Cerebellar nuclear complex (tissue), 1 donor: ENCODE results near the gene TMPRSS11B.
"Not testable (repeated sequence)": the region's sequence is repeated elsewhere in the genome, so short reads cannot be mapped to it uniquely, and the experiment has no call there.

Experiments
- DNase-seq, 2 experiments: peaks; one replicate each; lab custom pipeline; 2025; lab: John Stamatoyannopoulos, UW

The TMPRSS11B gene

DNA sequence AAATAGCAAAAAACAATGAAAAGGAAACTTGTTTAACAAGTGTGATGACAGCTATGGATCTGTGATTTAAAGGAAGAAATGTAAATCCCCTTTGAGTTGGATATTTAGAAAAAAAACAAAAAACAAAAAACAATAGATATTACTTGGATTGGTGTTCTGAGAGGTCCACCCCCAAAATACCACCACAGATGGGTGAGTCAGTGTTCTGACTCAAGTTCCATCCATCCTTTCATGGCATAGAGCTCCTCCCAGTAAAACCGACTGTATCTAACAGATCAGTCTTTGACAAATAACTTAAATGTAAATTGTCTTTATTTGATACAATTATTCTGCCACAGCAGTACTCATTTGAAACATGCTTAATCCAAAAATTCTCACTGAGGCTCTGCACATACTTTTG is 27.4 kb downstream of the TMPRSS11B start:
- no peak for DNase-seq

GRCh38 chr4:68216501-68216900 is 29.0 kb downstream of the TMPRSS11B start:
- no peak for DNase-seq

- no peak for DNase-seq
These were observed 36.5 kb downstream of the TMPRSS11B start for GRCh38 chr4:68209003-68209402.

GRCh38 chr4:68194305-68194704 is 51.2 kb downstream of the TMPRSS11B start:
- DNase-seq: not testable (repeated sequence)

DNA sequence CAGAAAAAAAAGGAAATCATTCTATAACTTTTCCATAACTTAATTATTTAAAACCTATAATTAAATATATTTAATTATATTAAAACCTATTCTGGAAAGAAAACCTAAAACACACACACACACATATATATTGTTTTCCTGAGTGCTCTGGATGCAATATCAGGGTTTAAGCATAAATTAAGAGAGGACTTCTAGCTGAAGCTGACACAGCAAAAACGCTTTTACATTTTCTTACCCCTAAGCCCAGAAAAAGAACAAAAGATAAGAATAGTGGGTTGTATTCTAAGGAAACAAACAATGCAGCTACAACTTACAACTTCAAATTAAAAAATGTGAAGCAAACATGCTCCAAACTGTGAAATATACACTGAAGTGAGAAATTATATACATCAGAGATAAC is 52.3 kb downstream of the TMPRSS11B start:
- no peak for DNase-seq

DNA sequence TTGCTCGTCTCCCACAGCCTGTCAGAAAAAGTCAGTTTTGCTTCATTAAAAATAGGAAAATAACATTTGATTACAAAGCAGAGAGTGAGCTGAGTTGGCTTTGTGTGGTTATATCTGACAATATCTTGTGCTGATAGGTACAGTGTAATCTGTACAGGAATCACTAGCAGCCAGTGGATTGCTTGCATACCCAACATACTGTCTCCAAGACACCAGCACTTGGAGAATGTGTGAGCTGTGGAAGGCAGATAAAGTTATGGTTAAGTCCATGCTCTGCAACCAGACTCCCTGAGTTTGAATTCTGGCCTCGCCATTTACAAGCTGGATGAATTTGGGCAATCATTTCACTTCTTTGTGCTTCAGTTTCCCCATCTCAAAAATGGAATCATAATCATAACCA is 58.3 kb downstream of the TMPRSS11B start:
- no peak for DNase-seq

GRCh38 chr4:68184923-68185322 is 60.6 kb downstream of the TMPRSS11B start:
- no peak for DNase-seq

DNA sequence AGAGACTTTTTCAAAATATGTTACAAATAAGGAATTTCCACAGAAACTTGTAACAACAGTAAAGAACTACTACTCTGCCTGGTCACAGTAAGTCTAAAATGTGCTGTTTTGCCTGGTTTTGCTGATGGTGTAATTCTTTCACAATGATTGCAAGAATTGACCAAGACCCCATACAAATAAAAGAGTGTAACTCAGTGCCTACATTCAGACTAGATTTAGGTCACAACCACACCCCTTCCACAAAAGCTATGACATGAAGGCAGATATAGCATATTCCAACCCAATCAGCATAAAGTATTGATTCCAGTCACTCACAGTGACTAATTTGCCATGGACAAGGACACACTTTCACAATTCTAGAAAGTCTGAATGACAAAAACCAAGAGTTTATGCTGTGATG is 62.1 kb downstream of the TMPRSS11B start:
- no peak for DNase-seq

DNA sequence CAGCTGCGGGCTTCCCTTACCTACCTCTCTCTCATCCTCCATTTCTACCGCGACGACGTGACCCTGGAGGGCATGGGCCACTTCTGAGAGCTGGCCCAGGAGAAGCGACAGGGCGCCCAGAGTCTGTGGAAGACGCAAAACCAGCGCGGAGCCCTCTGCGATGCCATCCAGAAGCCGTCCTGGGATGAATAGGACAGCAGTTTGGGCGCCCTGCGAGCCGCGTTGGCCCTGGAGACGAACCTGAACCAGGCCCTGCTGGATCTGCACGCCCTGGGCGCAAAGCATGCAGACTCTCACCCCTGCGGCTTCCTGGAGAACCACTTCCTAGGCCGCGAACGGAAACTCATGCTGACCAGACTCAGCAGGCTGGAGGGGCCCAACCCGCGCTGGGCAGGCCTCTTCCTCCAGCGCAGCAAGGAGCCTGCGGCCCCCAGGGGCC is 63.1 kb downstream of the TMPRSS11B start:
- DNase-seq: no peak

- DNase-seq: no peak
These were observed 64.5 kb downstream of the TMPRSS11B start for GRCh38 chr4:68180849-68181526.

- no peak for DNase-seq
These were observed 68.6 kb downstream of the TMPRSS11B start for GRCh38 chr4:68176904-68177303.
